Endothelial cell of umbilical vein (primary cell): ENCODE data around the gene HACD3.

Source experiments
- CTCF ChIP-seq, 2 donors: IDR thresholded peaks; 1 replicate in 1 of 2; 2 replicates in 1 of 2; pipeline ENCODE4 v1.5.1; 2011; ENCODE audit warnings: low read length in 2 of 2, mild to moderate bottlenecking in 2 of 2, moderate library complexity in 2 of 2, control low read depth in 1 of 2, inconsistent platforms in 1 of 2, low read depth in 1 of 2; ENCODE audit not compliant: insufficient read depth in 1 of 2; ENCODE audit errors: extremely low read depth in 1 of 2
- EZH2 ChIP-seq: IDR thresholded peaks from 2 replicates; pipeline ENCODE4 v1.6.1; 2012; ENCODE audit warnings: borderline replicate concordance, low read depth, mild to moderate bottlenecking, moderate library complexity, low read length, inconsistent platforms; ENCODE audit not compliant: severe bottlenecking
- FOS ChIP-seq: IDR thresholded peaks from 2 replicates; pipeline ENCODE4 v1.6.1; 2011; ENCODE audit warnings: mild to moderate bottlenecking, low read length, moderate library complexity, borderline replicate concordance; ENCODE audit not compliant: insufficient read depth
- MYC ChIP-seq: IDR thresholded peaks from one replicate; pipeline ENCODE4 v1.6.1; 2011; ENCODE audit warnings: mild to moderate bottlenecking, low read depth, low read length
- POLR2A ChIP-seq: IDR thresholded peaks from 2 replicates; pipeline ENCODE4 v1.6.1; 2012; ENCODE audit warnings: low read depth, mild to moderate bottlenecking, control low read depth, low read length
- POLR2AphosphoS5 ChIP-seq: IDR thresholded peaks from 2 replicates; pipeline ENCODE4 v1.6.1; 2012; ENCODE audit warnings: low read depth, mild to moderate bottlenecking, control low read depth, low read length, moderate library complexity; ENCODE audit not compliant: insufficient read depth
- TF ChIP-seq, protein P1 (sequence below): IDR thresholded peaks from 2 replicates; pipeline ENCODE4 v1.6.1; 2011; ENCODE audit not compliant: insufficient read depth, insufficient read length

DNA sequence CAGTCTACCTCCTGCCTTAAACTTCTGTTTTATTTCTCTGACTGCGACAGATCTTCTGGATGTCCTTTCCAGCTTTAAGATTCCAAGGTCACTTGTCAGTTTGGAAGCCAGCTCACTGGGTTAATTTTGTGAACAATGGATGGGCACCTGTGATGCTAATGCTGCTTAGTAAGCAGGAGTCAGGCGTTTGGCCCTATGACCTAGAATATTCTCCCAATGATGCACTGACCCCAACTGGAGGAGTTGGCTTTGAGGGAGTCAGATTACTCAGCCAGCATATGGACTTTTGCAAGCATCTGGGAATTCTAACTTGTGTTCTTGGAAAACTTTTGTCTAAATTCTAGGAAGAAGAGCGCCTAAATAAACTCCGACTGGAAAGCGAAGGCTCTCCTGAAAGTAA is 28.1 kb downstream of the HACD3 start:
- TF ChIP-seq CTCF (IDR thresholded peaks at IDR 0.05; ENCODE audit: extremely low read depth in 1 of 2, insufficient read depth in 1 of 2, low read depth in 1 of 2, low read length in 2 of 2) (no peak), EZH2 (no peak), POLR2AphosphoS5 (no peak), POLR2A (no peak), MYC (no peak), FOS (no peak)
- TF ChIP-seq, protein P1, sequence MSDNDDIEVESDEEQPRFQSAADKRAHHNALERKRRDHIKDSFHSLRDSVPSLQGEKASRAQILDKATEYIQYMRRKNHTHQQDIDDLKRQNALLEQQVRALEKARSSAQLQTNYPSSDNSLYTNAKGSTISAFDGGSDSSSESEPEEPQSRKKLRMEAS = no peak
